HEK293T (cell line): ENCODE data around the gene SLC25A3.

Source experiments
- ARNT ChIP-seq: fragments of 450-650 bp; IDR thresholded peaks from 2 replicates; pipeline ENCODE4 v1.6.1; 2017; ENCODE audit warnings: mild to moderate bottlenecking
- BHLHE40 ChIP-seq: fragments of 450-650 bp; IDR thresholded peaks from 2 replicates; pipeline ENCODE4 v1.6.1; 2016; ENCODE audit warnings: mild to moderate bottlenecking, moderate library complexity, borderline replicate concordance
- ELF4 ChIP-seq: fragments of 450-650 bp; IDR thresholded peaks from 2 replicates; pipeline ENCODE4 v1.6.1; 2017; ENCODE audit warnings: antibody characterized with exemption
- FOXA1 ChIP-seq: fragments of 450-650 bp; IDR thresholded peaks from 2 replicates; pipeline ENCODE4 v1.6.1; 2016; ENCODE audit warnings: mild to moderate bottlenecking
- FOXK2 ChIP-seq: fragments of 450-650 bp; IDR thresholded peaks from 2 replicates; pipeline ENCODE4 v1.6.1; 2016; ENCODE audit warnings: mild to moderate bottlenecking
- FOXM1 ChIP-seq: fragments of 450-650 bp; IDR thresholded peaks from 2 replicates; pipeline ENCODE4 v1.6.1; 2017; ENCODE audit warnings: mild to moderate bottlenecking, borderline replicate concordance
- LEF1 ChIP-seq: fragments of 450-650 bp; IDR thresholded peaks from 2 replicates; pipeline ENCODE4 v1.6.1; 2017; ENCODE audit warnings: mild to moderate bottlenecking, borderline replicate concordance
- NFRKB ChIP-seq: fragments of 450-650 bp; IDR thresholded peaks from 2 replicates; pipeline ENCODE4 v1.6.1; 2016; ENCODE audit warnings: mild to moderate bottlenecking, moderate library complexity
- SP1 ChIP-seq: fragments of 450-650 bp; IDR thresholded peaks from 2 replicates; pipeline ENCODE4 v1.6.1; 2017
- SUZ12 ChIP-seq: fragments of 450-650 bp; IDR thresholded peaks from 2 replicates; pipeline ENCODE4 v1.6.1; 2016; ENCODE audit warnings: mild to moderate bottlenecking
- TARDBP ChIP-seq: fragments of 450-650 bp; IDR thresholded peaks from 2 replicates; pipeline ENCODE4 v1.6.1; 2016
- TF ChIP-seq, protein P1 (sequence below): fragments of 450-650 bp; IDR thresholded peaks from 2 replicates; pipeline ENCODE4 v1.6.1; 2016

DNA sequence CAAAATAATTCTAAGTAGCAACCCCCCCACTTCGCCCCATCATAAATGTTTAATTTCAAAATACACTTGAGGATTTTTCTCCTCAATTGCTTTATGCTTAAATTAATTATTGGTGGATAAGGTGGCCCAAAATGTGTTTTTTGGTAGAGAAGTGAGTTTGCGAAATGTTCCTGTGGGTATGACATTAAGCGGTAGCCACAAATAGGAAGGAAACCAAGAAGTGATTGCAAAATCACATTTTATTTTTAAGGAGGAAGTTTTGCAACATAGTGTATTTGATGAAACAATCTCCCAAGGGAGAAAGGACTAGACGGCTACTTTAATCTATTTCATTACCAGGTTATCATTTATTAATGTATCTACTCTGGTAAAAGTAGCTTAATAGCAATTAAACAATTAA is 25.5 kb downstream of the SLC25A3 start:
- TF ChIP-seq SP1 (no peak), TARDBP (no peak), BHLHE40 (no peak), LEF1 (no peak), FOXM1 (no peak), FOXK2 (no peak), NFRKB (no peak), FOXA1 (no peak), ELF4 (no peak), ARNT (no peak), SUZ12 (no peak)
- TF ChIP-seq, protein P1, sequence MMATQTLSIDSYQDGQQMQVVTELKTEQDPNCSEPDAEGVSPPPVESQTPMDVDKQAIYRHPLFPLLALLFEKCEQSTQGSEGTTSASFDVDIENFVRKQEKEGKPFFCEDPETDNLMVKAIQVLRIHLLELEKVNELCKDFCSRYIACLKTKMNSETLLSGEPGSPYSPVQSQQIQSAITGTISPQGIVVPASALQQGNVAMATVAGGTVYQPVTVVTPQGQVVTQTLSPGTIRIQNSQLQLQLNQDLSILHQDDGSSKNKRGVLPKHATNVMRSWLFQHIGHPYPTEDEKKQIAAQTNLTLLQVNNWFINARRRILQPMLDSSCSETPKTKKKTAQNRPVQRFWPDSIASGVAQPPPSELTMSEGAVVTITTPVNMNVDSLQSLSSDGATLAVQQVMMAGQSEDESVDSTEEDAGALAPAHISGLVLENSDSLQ: no peak
